Thymus (tissue), 11 donors: ENCODE results near the gene STAT5B. TPM values are rescaled to one million over a fixed set of nuclear protein-coding genes. Genes with fewer than 3 reads are reported as not detected.

Experiments
- DNase-seq, 9 donors: peaks; one replicate each; pipeline ENCODE4 v3.0.0-alpha.2; 2013; ENCODE audit warnings: low spot score in 9 of 9, low read depth in 6 of 9, missing footprints in 1 of 9
- H3K27ac ChIP-seq, 2 donors: one replicate each; pipeline ENCODE4 v1.5.1; 2013; ENCODE audit warnings: control low read depth in 1 of 2, low read depth in 1 of 2, low read length in 1 of 2, mild to moderate bottlenecking in 1 of 2, moderate library complexity in 1 of 2
- H3K27me3 ChIP-seq, 2 donors: one replicate each; pipeline ENCODE4 v1.5.1; 2013; ENCODE audit warnings: low read length in 1 of 2; ENCODE audit not compliant: control insufficient read depth in 2 of 2, insufficient read depth in 1 of 2
- H3K36me3 ChIP-seq, 2 donors: one replicate each; pipeline ENCODE4 v1.5.1; 2013; ENCODE audit warnings: low read length in 1 of 2, mild to moderate bottlenecking in 1 of 2, moderate library complexity in 1 of 2; ENCODE audit not compliant: control insufficient read depth in 2 of 2, insufficient read depth in 2 of 2
- H3K4me1 ChIP-seq, 2 donors: one replicate each; pipeline ENCODE4 v1.5.1; 2013; ENCODE audit warnings: low read length in 2 of 2; ENCODE audit not compliant: control insufficient read depth in 2 of 2, insufficient read depth in 2 of 2
- H3K4me3 ChIP-seq, 2 donors: one replicate each; pipeline ENCODE4 v1.5.1; 2013; ENCODE audit warnings: low read length in 2 of 2, control low read depth in 1 of 2, mild to moderate bottlenecking in 1 of 2
- H3K9me3 ChIP-seq, 2 donors: one replicate each; pipeline ENCODE4 v1.5.1; 2013; ENCODE audit warnings: low read length in 1 of 2, mild to moderate bottlenecking in 1 of 2; ENCODE audit not compliant: control insufficient read depth in 2 of 2, insufficient read depth in 1 of 2
- WGBS: extraction: QIAGEN DNeasy Blood & Tissue Kit; methylation state at CpG from one replicate; pipeline ENCODE4 v1.1.7; 2013; 5-methylcytosine and 5-hydroxymethylcytosine counted together
- polyA plus RNA-seq: library from polyadenylated mRNA; stranded (reverse); fragments of 200-250 nt; gene quantifications from one replicate; pipeline ENCODE4 v1.2.3, GENCODE V29; 2013
- total RNA-seq: library from RNA; stranded (reverse); fragments of 120-200 nt; gene quantifications from one replicate; pipeline ENCODE4 v1.2.4, GENCODE V29; 2013
- donor health status: healthy.

Gene STAT5B
- total and polyA plus RNA-seq, 2 donors: 40.9 to 51.6 TPM

DNA sequence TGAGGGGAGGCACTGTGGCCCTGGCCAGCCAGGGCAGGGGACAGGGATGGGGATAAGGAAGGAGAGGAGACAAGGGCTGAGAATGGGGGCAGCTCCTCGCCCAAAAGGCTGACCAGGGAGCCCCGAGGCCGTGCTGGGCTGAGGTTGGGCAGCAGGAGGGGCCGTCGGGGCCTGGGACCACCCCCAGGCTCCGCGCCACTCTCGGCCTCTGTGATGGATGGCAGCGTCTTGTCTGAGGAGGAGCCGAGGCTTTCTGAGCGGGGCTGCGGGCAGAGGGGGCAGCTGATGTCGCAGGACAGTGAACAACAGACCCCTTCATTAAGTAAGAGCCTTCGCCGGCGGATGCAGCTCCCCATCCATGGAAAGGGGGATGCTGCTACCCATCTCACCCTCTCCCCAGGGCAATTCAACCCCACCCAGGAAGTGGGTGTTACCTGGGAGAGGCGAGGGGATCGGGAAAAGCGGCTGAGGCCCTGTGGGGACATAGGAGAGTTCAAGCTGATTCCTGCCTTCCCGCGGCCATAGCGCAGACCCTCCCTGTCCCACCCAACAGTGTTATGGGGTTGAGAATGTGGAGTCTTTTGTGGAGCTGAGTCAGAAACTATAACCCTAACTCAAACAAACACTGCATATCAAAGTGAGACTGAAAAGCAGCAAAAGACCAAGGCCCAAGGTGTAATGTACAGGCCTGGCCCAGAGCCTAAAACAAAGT is 112.3 kb downstream of the STAT5B start:
- no peaks in the 10 kb centered on the region for H3K27me3 ChIP-seq
- no peak overlapping the region for H3K4me3 ChIP-seq
- no peak for DNase-seq
- H3K36me3 ChIP-seq: no peaks in the 10 kb centered on the region
- H3K4me1 ChIP-seq: no peaks in the 10 kb centered on the region
- H3K27ac ChIP-seq: no peak overlapping the region
- no peaks in the 10 kb centered on the region for H3K9me3 ChIP-seq
- 90% methylated on average over 22 of the region's 22 CpGs for WGBS

DNA sequence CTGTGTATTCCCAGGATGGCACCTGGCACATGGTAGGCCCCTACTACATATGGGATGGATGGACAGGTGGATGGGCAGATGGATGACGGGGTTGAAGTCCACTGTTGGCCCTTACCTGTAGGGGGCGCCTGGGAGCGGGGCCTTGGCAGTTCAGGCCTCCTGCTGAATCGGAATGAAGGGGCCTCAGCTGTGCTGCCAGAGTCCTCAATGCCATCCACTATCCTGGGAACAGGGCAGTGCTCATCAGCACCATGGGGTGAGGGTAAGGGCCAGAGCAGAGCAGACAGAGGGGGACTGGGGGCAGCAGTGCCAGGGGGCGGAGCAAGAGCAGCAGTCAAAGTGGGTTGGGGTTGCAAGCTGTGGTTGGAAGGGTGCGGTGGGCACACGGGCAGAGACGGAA is 113.1 kb downstream of the STAT5B start:
- 73% methylated on average over 8 of the region's 8 CpGs for WGBS
- H3K9me3 ChIP-seq: no peaks in the 10 kb centered on the region
- no peaks in the 10 kb centered on the region for H3K4me1 ChIP-seq
- H3K36me3 ChIP-seq: no peaks in the 10 kb centered on the region
- H3K4me3 ChIP-seq: no peak overlapping the region
- H3K27ac ChIP-seq: no peak overlapping the region
- no peaks in the 10 kb centered on the region for H3K27me3 ChIP-seq
- peak in 1 of 9 donors; percentile 17 for DNase-seq

DNA sequence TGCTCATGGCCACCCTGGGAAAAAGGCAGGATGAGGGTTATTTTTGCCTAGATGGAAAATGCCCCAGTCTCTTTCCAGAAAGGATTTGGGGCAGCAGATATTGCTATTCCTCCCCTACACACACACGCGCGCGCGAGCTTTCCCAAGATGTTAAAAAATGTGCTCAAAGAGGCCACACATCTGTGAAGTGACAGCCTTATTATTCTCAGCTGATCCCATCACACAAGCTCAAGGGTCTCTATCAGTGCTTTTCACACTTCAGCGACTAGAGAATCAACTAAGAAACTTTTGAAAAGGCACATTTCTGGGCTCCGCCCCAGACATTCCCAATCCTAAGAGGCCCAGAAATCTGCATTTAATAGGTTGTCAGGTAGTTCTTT is 115.7 kb downstream of the STAT5B start:
- WGBS: 98% methylated on average over 7 of the region's 7 CpGs
- no peak overlapping the region for H3K4me3 ChIP-seq
- DNase-seq: no peak

DNA sequence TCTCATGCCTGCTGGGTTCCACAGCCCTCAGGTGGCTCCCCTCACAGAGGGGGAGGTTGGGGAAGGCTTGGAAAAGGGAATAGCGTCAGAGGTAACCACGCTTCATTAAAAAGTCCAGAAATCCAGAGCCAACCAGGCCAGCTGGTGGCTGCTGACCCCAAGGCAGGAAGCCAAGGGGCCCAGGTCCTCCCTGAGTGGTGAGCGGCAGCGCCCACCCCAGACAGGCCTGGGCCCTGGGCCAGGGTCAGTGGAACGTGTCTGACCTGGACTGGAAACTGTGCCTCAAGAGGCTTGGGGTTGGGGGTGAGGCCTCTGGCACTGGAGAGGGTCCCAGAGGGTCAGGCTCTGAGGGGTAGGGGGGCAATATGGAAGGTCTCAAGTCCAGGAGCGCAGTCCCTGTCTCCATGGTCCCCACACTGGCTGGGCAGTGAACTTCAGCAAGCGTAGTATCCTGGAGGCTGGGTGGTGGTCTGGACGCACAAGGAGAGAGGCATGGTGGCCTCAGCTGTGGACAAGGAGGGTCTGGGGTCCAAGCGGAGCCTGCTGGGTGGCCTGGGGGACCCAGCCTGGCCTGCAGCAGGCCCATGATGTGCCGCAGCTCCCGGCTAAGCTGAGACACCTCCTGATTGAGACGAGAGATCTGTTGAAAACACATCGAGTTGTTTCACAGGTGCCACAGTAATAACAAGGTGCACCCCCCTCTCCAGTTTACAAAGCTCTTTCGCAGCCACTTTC is 116.2 kb downstream of the STAT5B start:
- Histone ChIP-seq H3K4me3 (no peak overlapping the region), H3K36me3 (no peaks in the 10 kb centered on the region), H3K27me3 (no peaks in the 10 kb centered on the region), H3K9me3 (no peaks in the 10 kb centered on the region), H3K27ac (no peak overlapping the region), H3K4me1 (peaks cover 0 to 12% of the 10 kb centered on the region in 2 donors)
- 91% methylated on average over 14 of the region's 14 CpGs for WGBS
- no peak for DNase-seq

More for the DNA sequence above, 115.7 kb downstream of the STAT5B start:
- Histone ChIP-seq H3K9me3 (no peaks in the 10 kb centered on the region), H3K4me1 (peaks cover 0 to 9% of the 10 kb centered on the region in 2 donors), H3K27me3 (no peaks in the 10 kb centered on the region), H3K27ac (no peak overlapping the region), H3K36me3 (no peaks in the 10 kb centered on the region)

DNA sequence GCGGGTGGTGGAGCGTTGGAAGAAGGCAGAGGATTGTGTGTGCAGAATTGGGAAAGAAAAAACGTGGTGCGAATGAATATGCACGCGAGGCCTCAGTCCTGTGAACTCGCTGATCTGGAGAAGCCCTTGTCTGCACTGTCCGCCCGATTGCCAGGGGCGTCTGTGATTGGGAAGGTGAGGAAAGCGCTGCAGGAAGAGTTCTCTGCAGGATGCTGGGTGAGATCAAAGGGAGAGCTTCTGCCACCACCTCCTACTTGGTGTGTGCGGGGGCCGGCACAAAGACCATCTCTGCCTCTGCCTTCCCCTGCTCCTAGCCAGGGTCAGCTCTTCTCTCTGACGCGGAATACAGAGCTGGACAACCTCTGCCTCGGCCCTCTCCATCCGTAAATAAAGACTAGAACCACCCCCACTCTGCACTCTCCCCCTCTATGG is 120.6 kb downstream of the STAT5B start:
- no peak for DNase-seq
- Histone ChIP-seq H3K27me3 (no peaks in the 10 kb centered on the region), H3K36me3 (peaks cover 9 to 10% of the 10 kb centered on the region in 2 donors), H3K9me3 (no peaks in the 10 kb centered on the region), H3K4me3 (peak overlapping the region; percentile 79 to 99), H3K27ac (no peak overlapping the region), H3K4me1 (peaks cover 7 to 24% of the 10 kb centered on the region in 2 donors)
- WGBS: 56% methylated on average over 17 of the region's 17 CpGs

DNA sequence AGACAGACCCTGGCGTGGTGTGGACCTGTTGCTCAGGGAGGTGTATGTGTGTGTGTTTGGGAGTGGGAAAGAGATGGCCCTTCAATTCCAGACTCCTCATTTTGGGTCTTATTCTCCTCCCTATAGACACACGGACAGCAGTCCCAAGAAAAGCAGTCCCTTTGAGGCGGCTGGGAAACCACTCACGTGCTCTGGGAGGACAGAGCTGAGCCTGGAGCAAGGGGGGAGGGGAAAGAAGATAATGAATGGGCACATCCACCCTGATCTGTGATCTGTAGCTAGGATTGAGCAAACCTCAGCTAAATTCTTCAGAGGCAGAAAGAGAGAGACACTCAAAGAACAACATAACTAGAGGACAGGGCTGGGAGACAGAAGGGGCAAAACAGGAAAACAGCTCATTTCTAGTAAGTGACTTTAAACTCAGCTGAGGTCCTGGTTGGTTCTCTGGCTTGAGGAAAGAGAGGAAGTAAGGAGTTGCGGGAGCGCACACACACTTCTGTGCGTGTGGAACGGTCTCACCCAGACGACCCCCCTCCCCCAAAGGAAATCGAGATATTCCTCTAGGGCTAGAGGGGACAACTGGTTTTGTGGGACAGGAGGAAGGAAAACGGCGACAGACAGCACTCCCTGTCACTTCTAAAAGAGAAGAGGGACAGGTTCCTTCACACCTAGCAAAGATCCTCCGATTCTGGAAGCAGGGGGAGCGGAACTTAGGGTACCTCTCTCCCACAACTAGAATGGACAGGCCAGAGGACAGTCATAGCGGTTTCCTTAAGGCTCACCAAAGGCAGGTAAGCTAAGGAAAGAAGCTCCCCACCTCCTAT is 122.1 kb downstream of the STAT5B start:
- Histone ChIP-seq H3K9me3 (no peaks in the 10 kb centered on the region), H3K27me3 (no peaks in the 10 kb centered on the region), H3K27ac (peak overlapping the region; percentile 58 to 67), H3K4me1 (peaks cover 7 to 24% of the 10 kb centered on the region in 2 donors), H3K36me3 (peaks cover 13 to 14% of the 10 kb centered on the region in 2 donors), H3K4me3 (peak overlapping the region; percentile 79 to 99)
- WGBS: 18% methylated on average over 15 of the region's 15 CpGs
- DNase-seq: peak in 1 of 9 donors; percentile 20

Other genes with a start within 250 kb of the STAT5B start
- 0.71 TPM for gene C17orf113, start 225.8 kb downstream of the STAT5B start, total RNA-seq
- 0.84 TPM for gene C17orf113, start 225.8 kb downstream of the STAT5B start, polyA plus RNA-seq
- gene ZNF385C, start 177.9 kb downstream of the STAT5B start, total RNA-seq: 0.66 TPM
- 1.1 TPM for gene ZNF385C, start 177.9 kb downstream of the STAT5B start, polyA plus RNA-seq
- gene DHX58, start 163.7 kb downstream of the STAT5B start, total RNA-seq: 23.8 TPM
- 42.1 TPM for gene DHX58, start 163.7 kb downstream of the STAT5B start, polyA plus RNA-seq
- 9.7 TPM for gene KAT2A, start 155.0 kb downstream of the STAT5B start, total RNA-seq
- gene KAT2A, start 155.0 kb downstream of the STAT5B start, polyA plus RNA-seq: 103 TPM
- gene HSPB9, start 153.6 kb downstream of the STAT5B start, total RNA-seq: 0.05 TPM
- 0.23 TPM for gene HSPB9, start 153.6 kb downstream of the STAT5B start, polyA plus RNA-seq
- gene RAB5C, start 121.4 kb downstream of the STAT5B start, total RNA-seq: 59.7 TPM
- 83.0 TPM for gene RAB5C, start 121.4 kb downstream of the STAT5B start, polyA plus RNA-seq
- gene KCNH4, start 95.2 kb downstream of the STAT5B start, total RNA-seq: 0.05 TPM
- 0.09 TPM for gene KCNH4, start 95.2 kb downstream of the STAT5B start, polyA plus RNA-seq
- gene HCRT, start 90.9 kb downstream of the STAT5B start, total RNA-seq: 0.19 TPM
- gene HCRT, start 90.9 kb downstream of the STAT5B start, polyA plus RNA-seq: 0.23 TPM
- 8.6 TPM for gene GHDC, start 81.9 kb downstream of the STAT5B start, total RNA-seq
- gene GHDC, start 81.9 kb downstream of the STAT5B start, polyA plus RNA-seq: 19.6 TPM
- gene STAT5A, start 12.1 kb upstream of the STAT5B start, total RNA-seq: 47.4 TPM
- gene STAT5A, start 12.1 kb upstream of the STAT5B start, polyA plus RNA-seq: 37.6 TPM
- gene STAT3, start 112.1 kb upstream of the STAT5B start, total RNA-seq: 69.2 TPM
- 57.6 TPM for gene STAT3, start 112.1 kb upstream of the STAT5B start, polyA plus RNA-seq
- 16.4 TPM for gene CAVIN1, start 146.9 kb upstream of the STAT5B start, total RNA-seq
- 47.0 TPM for gene CAVIN1, start 146.9 kb upstream of the STAT5B start, polyA plus RNA-seq
- 15.4 TPM for gene ATP6V0A1, start 182.5 kb upstream of the STAT5B start, total RNA-seq
- gene ATP6V0A1, start 182.5 kb upstream of the STAT5B start, polyA plus RNA-seq: 47.7 TPM